ENCODE data around the gene ARHGAP8. TPM values are rescaled to one million over a fixed set of nuclear protein-coding genes. Genes with fewer than 3 reads are reported as not detected.

Gene ARHGAP8
- total and polyA plus RNA-seq, 8 donors, result 7.8 to 63.6 (median 11.3) TPM

DNA sequence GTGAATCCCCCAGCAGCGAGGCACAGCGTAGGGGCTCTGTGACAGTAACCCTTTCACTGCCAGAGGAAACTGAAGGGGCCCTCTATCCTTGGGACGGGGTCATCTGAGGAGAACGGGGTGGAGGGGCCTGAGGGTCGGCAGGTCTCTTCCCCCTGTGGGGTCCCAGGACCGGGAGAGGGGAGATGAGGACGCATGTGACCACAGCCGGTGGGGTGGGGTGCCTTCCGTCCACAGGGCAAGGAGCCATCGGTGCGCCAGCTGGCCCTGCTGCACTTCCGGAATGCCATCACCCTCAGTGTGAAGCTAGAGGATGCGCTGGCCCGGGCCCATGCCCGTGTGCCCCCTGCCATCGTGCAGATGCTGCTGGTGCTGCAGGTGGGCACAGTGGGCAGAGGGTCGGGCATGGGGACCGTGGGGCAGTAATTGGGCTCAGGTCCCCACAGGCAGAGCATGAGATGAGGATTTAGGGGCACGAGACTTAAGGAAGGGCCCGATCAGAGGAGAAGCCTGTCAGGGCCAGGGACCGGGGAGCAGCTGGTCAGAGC, 20.3 kb upstream of the ARHGAP8 start:
- WGBS, 5 donors, result 80 to 91% (median 89%) methylated on average over 9 to 21 of the region's 21 CpGs
- H3K36me3 ChIP-seq, result peaks cover 3 to 30% (median 26%) of the 10 kb centered on the region in 4 donors
- peaks cover 0 to 20% (median 0%) of the 10 kb centered on the region in 3 donors for H3K27me3 ChIP-seq
- no peak for TF ChIP-seq POLR2AphosphoS5 (IDR thresholded peaks at IDR 0.05)
- TF ChIP-seq, protein P1, sequence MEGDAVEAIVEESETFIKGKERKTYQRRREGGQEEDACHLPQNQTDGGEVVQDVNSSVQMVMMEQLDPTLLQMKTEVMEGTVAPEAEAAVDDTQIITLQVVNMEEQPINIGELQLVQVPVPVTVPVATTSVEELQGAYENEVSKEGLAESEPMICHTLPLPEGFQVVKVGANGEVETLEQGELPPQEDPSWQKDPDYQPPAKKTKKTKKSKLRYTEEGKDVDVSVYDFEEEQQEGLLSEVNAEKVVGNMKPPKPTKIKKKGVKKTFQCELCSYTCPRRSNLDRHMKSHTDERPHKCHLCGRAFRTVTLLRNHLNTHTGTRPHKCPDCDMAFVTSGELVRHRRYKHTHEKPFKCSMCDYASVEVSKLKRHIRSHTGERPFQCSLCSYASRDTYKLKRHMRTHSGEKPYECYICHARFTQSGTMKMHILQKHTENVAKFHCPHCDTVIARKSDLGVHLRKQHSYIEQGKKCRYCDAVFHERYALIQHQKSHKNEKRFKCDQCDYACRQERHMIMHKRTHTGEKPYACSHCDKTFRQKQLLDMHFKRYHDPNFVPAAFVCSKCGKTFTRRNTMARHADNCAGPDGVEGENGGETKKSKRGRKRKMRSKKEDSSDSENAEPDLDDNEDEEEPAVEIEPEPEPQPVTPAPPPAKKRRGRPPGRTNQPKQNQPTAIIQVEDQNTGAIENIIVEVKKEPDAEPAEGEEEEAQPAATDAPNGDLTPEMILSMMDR (IDR thresholded peaks at IDR 0.05), result no peak
- no peak for TF ChIP-seq POLR2A (IDR thresholded peaks at IDR 0.05)
- no peak for TF ChIP-seq EP300 (IDR thresholded peaks at IDR 0.05)
- H3K9me3 ChIP-seq, result no peaks in the 10 kb centered on the region
- H3K4me3 ChIP-seq, result no peak overlapping the region
- no peak for DNase-seq
- intact Hi-C loops (cut with DNase I; ENCODE audit: low total_unique reads), result no loop called here
- peaks cover 0 to 28% (median 20%) of the 10 kb centered on the region in 4 donors for H3K4me1 ChIP-seq
- H3K27ac ChIP-seq, result no peak overlapping the region

DNA sequence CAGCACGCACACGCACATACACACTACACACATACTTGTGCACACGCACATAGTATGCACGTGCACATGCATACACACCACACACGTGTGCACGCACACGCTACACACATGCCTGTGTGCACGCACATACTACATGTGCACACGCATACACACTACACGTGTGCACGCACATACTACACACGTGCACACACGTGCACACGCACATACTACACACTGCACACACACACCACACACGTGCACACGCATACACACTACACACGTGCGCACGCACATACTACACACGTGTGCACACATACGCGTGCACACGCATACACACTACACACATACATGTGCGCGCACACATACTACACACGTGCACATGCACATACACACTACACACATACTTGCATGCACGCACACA, 19.7 kb upstream of the ARHGAP8 start:
- no peak for DNase-seq
- Histone ChIP-seq H3K9me3 (no peaks in the 10 kb centered on the region), H3K4me3 (no peak overlapping the region), H3K27me3 (peaks cover 0 to 26% (median 0%) of the 10 kb centered on the region in 3 donors), H3K27ac (no peak overlapping the region), H3K4me1 (peaks cover 0 to 30% (median 21%) of the 10 kb centered on the region in 4 donors), H3K36me3 (peaks cover 3 to 24% (median 20%) of the 10 kb centered on the region in 4 donors)
- TF ChIP-seq POLR2A (IDR thresholded peaks at IDR 0.05), result no peak
- TF ChIP-seq, protein P1 (IDR thresholded peaks at IDR 0.05), result no peak
- TF ChIP-seq POLR2AphosphoS5 (IDR thresholded peaks at IDR 0.05), result no peak
- TF ChIP-seq EP300 (IDR thresholded peaks at IDR 0.05), result no peak
- intact Hi-C loops (cut with DNase I; ENCODE audit: low total_unique reads), result no loop called here
- WGBS, 5 donors, result 90 to 94% (median 92%) methylated on average over 22 to 27 of the region's 27 CpGs

DNA sequence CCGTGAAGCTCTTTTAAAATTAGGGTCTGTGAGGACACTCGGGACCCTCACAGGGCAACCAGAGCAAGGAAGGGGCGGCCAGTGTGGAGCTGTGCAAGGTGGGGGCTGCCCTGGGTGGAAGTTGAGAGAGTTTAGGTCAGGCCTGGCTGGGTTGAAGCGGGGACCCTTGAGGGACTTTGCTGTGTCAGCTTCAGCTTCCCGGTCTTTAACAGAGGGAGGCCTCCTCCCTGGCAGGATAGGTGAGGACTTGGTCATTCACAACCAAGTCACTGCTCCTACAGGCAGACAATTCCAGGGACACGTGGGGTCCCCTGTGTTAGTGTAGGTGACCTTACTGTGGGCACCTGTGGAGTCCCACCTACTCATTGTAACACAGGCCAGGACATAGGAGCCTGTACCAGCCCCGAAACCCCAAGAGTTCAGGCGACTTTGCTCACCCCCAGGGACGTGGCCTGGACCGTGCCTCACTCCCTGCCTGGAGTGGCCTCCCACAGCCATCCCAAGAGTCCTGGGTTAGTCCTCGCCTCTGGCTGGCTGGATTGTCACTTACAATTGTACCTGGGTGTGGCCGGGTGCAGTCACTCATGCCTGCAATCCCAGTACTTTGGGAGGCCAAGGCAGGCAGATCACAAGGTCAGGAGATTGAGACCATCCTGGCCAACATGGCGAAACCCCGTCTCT, 18.8 kb upstream of the ARHGAP8 start:
- WGBS, 5 donors, result 79 to 91% (median 86%) methylated on average over 10 to 14 of the region's 14 CpGs
- H3K27me3 ChIP-seq, result peaks cover 0 to 35% (median 0%) of the 10 kb centered on the region in 3 donors
- peaks cover 3 to 18% (median 16%) of the 10 kb centered on the region in 4 donors for H3K36me3 ChIP-seq
- TF ChIP-seq EP300 (IDR thresholded peaks at IDR 0.05) (no peak), POLR2AphosphoS5 (IDR thresholded peaks at IDR 0.05) (no peak), POLR2A (IDR thresholded peaks at IDR 0.05) (no peak)
- TF ChIP-seq, protein P1 (IDR thresholded peaks at IDR 0.05), result no peak
- no peak for DNase-seq
- no peak overlapping the region for H3K4me3 ChIP-seq
- intact Hi-C loops (cut with DNase I; ENCODE audit: low total_unique reads), result no loop called here
- H3K27ac ChIP-seq, result no peak overlapping the region
- H3K9me3 ChIP-seq, result no peaks in the 10 kb centered on the region
- peaks cover 0 to 38% (median 28%) of the 10 kb centered on the region in 4 donors for H3K4me1 ChIP-seq

DNA sequence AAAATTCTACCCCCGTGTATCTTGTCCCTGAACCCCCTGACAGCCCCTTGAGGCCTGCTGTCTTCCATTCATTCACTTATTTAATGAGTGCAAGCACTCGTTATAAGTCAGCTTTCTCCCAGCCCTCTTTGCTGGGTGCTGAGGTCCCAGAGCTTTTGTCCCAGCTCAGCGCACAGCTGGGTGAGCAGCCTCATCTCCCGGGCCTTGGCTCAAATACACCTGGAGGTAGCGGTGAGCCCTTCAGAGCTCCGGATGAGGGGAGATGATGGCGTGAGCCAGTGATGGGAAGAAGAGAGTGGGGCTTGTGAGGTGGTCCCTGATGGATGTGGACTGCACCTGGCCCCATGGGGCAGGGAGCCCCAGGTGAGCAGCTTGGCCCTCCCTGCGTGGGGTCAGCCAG, 18.1 kb upstream of the ARHGAP8 start:
- Histone ChIP-seq H3K36me3 (peaks cover 3 to 17% (median 12%) of the 10 kb centered on the region in 4 donors), H3K4me3 (no peak overlapping the region), H3K27me3 (peaks cover 0 to 40% (median 0%) of the 10 kb centered on the region in 3 donors), H3K27ac (no peak overlapping the region), H3K9me3 (no peaks in the 10 kb centered on the region), H3K4me1 (peaks cover 0 to 38% (median 22%) of the 10 kb centered on the region in 4 donors)
- 75 to 84% (median 79%) methylated on average over 5 to 8 of the region's 8 CpGs for WGBS, 5 donors
- intact Hi-C loops (cut with DNase I; ENCODE audit: low total_unique reads), result no loop called here
- DNase-seq, result no peak
- TF ChIP-seq, protein P1 (IDR thresholded peaks at IDR 0.05), result no peak
- TF ChIP-seq EP300 (IDR thresholded peaks at IDR 0.05) (no peak), POLR2AphosphoS5 (IDR thresholded peaks at IDR 0.05) (no peak), POLR2A (IDR thresholded peaks at IDR 0.05) (no peak)
